Measurements from ENCODE around the gene RARA.
A peak's percentile ranks its signal among the peaks of the same experiment; 100 is the strongest.

The RARA gene

GRCh38 chr17:40321961-40322357 lies 13.0 kb downstream of the RARA start:
- peak overlapping the region; percentile 95 for H3K4me3 ChIP-seq (ENCODE audit: low read depth, low read length)
- no peaks in the 10 kb centered on the region for H3K36me3 ChIP-seq (ENCODE audit: insufficient read depth, low read length)
- no peaks in the 10 kb centered on the region for H3K27me3 ChIP-seq (ENCODE audit: insufficient read depth, low read length)
- H3K27ac ChIP-seq (ENCODE audit: low read depth, low read length): peak overlapping the region; percentile 97
- H3K4me1 ChIP-seq (ENCODE audit: control insufficient read depth, insufficient read depth, low read length, unreplicated experiment): peaks cover 74% of the 10 kb centered on the region
- H2AFZ ChIP-seq (ENCODE audit: low read length, unreplicated experiment): no peak overlapping the region
- peaks cover 74% of the 10 kb centered on the region for H3K79me2 ChIP-seq (ENCODE audit: control insufficient read depth, insufficient read depth, low read length, unreplicated experiment)

GRCh38 chr17:40322358-40323315 lies 13.7 kb downstream of the RARA start:
- H3K79me2 ChIP-seq (ENCODE audit: control insufficient read depth, insufficient read depth, low read length, unreplicated experiment): peaks cover 80% of the 10 kb centered on the region
- H3K4me3 ChIP-seq (ENCODE audit: low read depth, low read length): peak overlapping the region; percentile 95
- peak overlapping the region; percentile 97 for H3K27ac ChIP-seq (ENCODE audit: low read depth, low read length)
- peaks cover 77% of the 10 kb centered on the region for H3K4me1 ChIP-seq (ENCODE audit: control insufficient read depth, insufficient read depth, low read length, unreplicated experiment)
- H3K36me3 ChIP-seq (ENCODE audit: insufficient read depth, low read length): no peaks in the 10 kb centered on the region
- no peaks in the 10 kb centered on the region for H3K27me3 ChIP-seq (ENCODE audit: insufficient read depth, low read length)
- no peak overlapping the region for H2AFZ ChIP-seq (ENCODE audit: low read length, unreplicated experiment)

- peaks cover 85% of the 10 kb centered on the region for H3K79me2 ChIP-seq (ENCODE audit: control insufficient read depth, insufficient read depth, low read length, unreplicated experiment)
- peak overlapping the region; percentile 97 for H3K27ac ChIP-seq (ENCODE audit: low read depth, low read length)
- peaks cover 88% of the 10 kb centered on the region for H3K4me1 ChIP-seq (ENCODE audit: control insufficient read depth, insufficient read depth, low read length, unreplicated experiment)
- peak overlapping the region; percentile 95 for H3K4me3 ChIP-seq (ENCODE audit: low read depth, low read length)
- H2AFZ ChIP-seq (ENCODE audit: low read length, unreplicated experiment): no peak overlapping the region
- H3K36me3 ChIP-seq (ENCODE audit: insufficient read depth, low read length): no peaks in the 10 kb centered on the region
- H3K27me3 ChIP-seq (ENCODE audit: insufficient read depth, low read length): no peaks in the 10 kb centered on the region
Measured at GRCh38 chr17:40323391-40324381, 14.7 kb downstream of the RARA start.

GRCh38 chr17:40325156-40326013 lies 16.4 kb downstream of the RARA start:
- peaks cover 81% of the 10 kb centered on the region for H3K79me2 ChIP-seq (ENCODE audit: control insufficient read depth, insufficient read depth, low read length, unreplicated experiment)
- H3K36me3 ChIP-seq (ENCODE audit: insufficient read depth, low read length): no peaks in the 10 kb centered on the region
- no peak overlapping the region for H3K4me3 ChIP-seq (ENCODE audit: low read depth, low read length)
- H3K4me1 ChIP-seq (ENCODE audit: control insufficient read depth, insufficient read depth, low read length, unreplicated experiment): peaks cover 88% of the 10 kb centered on the region
- no peak overlapping the region for H2AFZ ChIP-seq (ENCODE audit: low read length, unreplicated experiment)
- no peaks in the 10 kb centered on the region for H3K27me3 ChIP-seq (ENCODE audit: insufficient read depth, low read length)
- H3K27ac ChIP-seq (ENCODE audit: low read depth, low read length): peak overlapping the region; percentile 44

- H3K4me3 ChIP-seq (ENCODE audit: low read depth, low read length): peak overlapping the region; percentile 23
- H3K27ac ChIP-seq (ENCODE audit: low read depth, low read length): peak overlapping the region; percentile 44; the same call in 1 of the 2 replicates
- peaks cover 3% of the 10 kb centered on the region; the same call in 1 of the 2 replicates for H3K36me3 ChIP-seq (ENCODE audit: insufficient read depth, low read length)
- no peaks in the 10 kb centered on the region for H3K27me3 ChIP-seq (ENCODE audit: insufficient read depth, low read length)
- peaks cover 88% of the 10 kb centered on the region for H3K4me1 ChIP-seq (ENCODE audit: control insufficient read depth, insufficient read depth, low read length, unreplicated experiment)
- H2AFZ ChIP-seq (ENCODE audit: low read length, unreplicated experiment): no peak overlapping the region
- peaks cover 81% of the 10 kb centered on the region for H3K79me2 ChIP-seq (ENCODE audit: control insufficient read depth, insufficient read depth, low read length, unreplicated experiment)
Measured at GRCh38 chr17:40326014-40326831, 17.2 kb downstream of the RARA start.

- Histone ChIP-seq H3K27ac (ENCODE audit: low read depth, low read length) (peak overlapping the region; percentile 11; the same call in 1 of the 2 replicates), H3K36me3 (ENCODE audit: insufficient read depth, low read length) (peaks cover 6% of the 10 kb centered on the region; the same call in 1 of the 2 replicates), H3K4me1 (ENCODE audit: control insufficient read depth, insufficient read depth, low read length, unreplicated experiment) (peaks cover 88% of the 10 kb centered on the region), H3K4me3 (ENCODE audit: low read depth, low read length) (peak overlapping the region; percentile 23), H3K27me3 (ENCODE audit: insufficient read depth, low read length) (no peaks in the 10 kb centered on the region), H2AFZ (ENCODE audit: low read length, unreplicated experiment) (no peak overlapping the region), H3K79me2 (ENCODE audit: control insufficient read depth, insufficient read depth, low read length, unreplicated experiment) (peaks cover 75% of the 10 kb centered on the region)
Measured at GRCh38 chr17:40326832-40327199, 17.8 kb downstream of the RARA start.

GRCh38 chr17:40327244-40327729 lies 18.3 kb downstream of the RARA start:
- peaks cover 87% of the 10 kb centered on the region for H3K4me1 ChIP-seq (ENCODE audit: control insufficient read depth, insufficient read depth, low read length, unreplicated experiment)
- H3K27me3 ChIP-seq (ENCODE audit: insufficient read depth, low read length): no peaks in the 10 kb centered on the region
- H2AFZ ChIP-seq (ENCODE audit: low read length, unreplicated experiment): no peak overlapping the region
- H3K79me2 ChIP-seq (ENCODE audit: control insufficient read depth, insufficient read depth, low read length, unreplicated experiment): peaks cover 70% of the 10 kb centered on the region
- peak overlapping the region; percentile 17 for H3K4me3 ChIP-seq (ENCODE audit: low read depth, low read length)
- no peak overlapping the region for H3K27ac ChIP-seq (ENCODE audit: low read depth, low read length)
- peaks cover 6% of the 10 kb centered on the region; the same call in 1 of the 2 replicates for H3K36me3 ChIP-seq (ENCODE audit: insufficient read depth, low read length)

GRCh38 chr17:40327735-40328385 lies 18.9 kb downstream of the RARA start:
- Histone ChIP-seq H3K79me2 (ENCODE audit: control insufficient read depth, insufficient read depth, low read length, unreplicated experiment) (peaks cover 68% of the 10 kb centered on the region), H3K4me3 (ENCODE audit: low read depth, low read length) (0 out of 2 replicates have a peak overlapping the region, but pooled peaks have one; percentile 17), H3K27ac (ENCODE audit: low read depth, low read length) (peak overlapping the region; percentile 40; the same call in 1 of the 2 replicates), H3K27me3 (ENCODE audit: insufficient read depth, low read length) (no peaks in the 10 kb centered on the region), H3K4me1 (ENCODE audit: control insufficient read depth, insufficient read depth, low read length, unreplicated experiment) (peaks cover 87% of the 10 kb centered on the region), H3K36me3 (ENCODE audit: insufficient read depth, low read length) (peaks cover 6% of the 10 kb centered on the region; the same call in 1 of the 2 replicates), H2AFZ (ENCODE audit: low read length, unreplicated experiment) (no peak overlapping the region)

GRCh38 chr17:40328386-40328766 lies 19.4 kb downstream of the RARA start:
- peaks cover 82% of the 10 kb centered on the region for H3K4me1 ChIP-seq (ENCODE audit: control insufficient read depth, insufficient read depth, low read length, unreplicated experiment)
- peak overlapping the region; percentile 40; the same call in 1 of the 2 replicates for H3K27ac ChIP-seq (ENCODE audit: low read depth, low read length)
- peaks cover 6% of the 10 kb centered on the region; the same call in 1 of the 2 replicates for H3K36me3 ChIP-seq (ENCODE audit: insufficient read depth, low read length)
- H3K27me3 ChIP-seq (ENCODE audit: insufficient read depth, low read length): no peaks in the 10 kb centered on the region
- no peak overlapping the region for H2AFZ ChIP-seq (ENCODE audit: low read length, unreplicated experiment)
- H3K79me2 ChIP-seq (ENCODE audit: control insufficient read depth, insufficient read depth, low read length, unreplicated experiment): peaks cover 68% of the 10 kb centered on the region
- H3K4me3 ChIP-seq (ENCODE audit: low read depth, low read length): no peak overlapping the region

Measured in ACC112 (cell line).